H9 (cell line): Measurements from ENCODE around the gene SRSF2. TPM values are rescaled to one million over a fixed set of nuclear protein-coding genes. Genes with fewer than 3 reads are reported as not detected.
A peak's percentile ranks its signal among the peaks of the same experiment; 100 is the strongest.

Experiments
- DNase-seq: peaks from one replicate; pipeline ENCODE4 v3.0.0-alpha.2; 2017
- H2AFZ ChIP-seq: one replicate; pipeline ENCODE4 v1.6.1; 2013; ENCODE audit warnings: mild to moderate bottlenecking, low read length, control low read depth, moderate library complexity
- H2AK5ac ChIP-seq: 2 replicates; pipeline ENCODE4 v1.6.1; 2013; ENCODE audit warnings: low read length, control low read depth, mixed read lengths; ENCODE audit not compliant: insufficient read length
- H2BK120ac ChIP-seq: one replicate; pipeline ENCODE4 v1.6.1; 2013; ENCODE audit warnings: low read depth, mild to moderate bottlenecking, low read length, control low read depth, inconsistent platforms; ENCODE audit not compliant: poor library complexity, severe bottlenecking
- H2BK12ac ChIP-seq: 2 replicates; pipeline ENCODE4 v1.6.1; 2013; ENCODE audit warnings: low read length, control low read depth, mixed read lengths, low read depth; ENCODE audit not compliant: insufficient read length
- H2BK15ac ChIP-seq: 2 replicates; pipeline ENCODE4 v1.6.1; 2013; ENCODE audit warnings: low read depth, low read length, control low read depth
- H2BK20ac ChIP-seq: one replicate; pipeline ENCODE4 v1.6.1; 2013; ENCODE audit warnings: low read depth, mild to moderate bottlenecking, low read length, control low read depth, inconsistent platforms; ENCODE audit not compliant: poor library complexity, severe bottlenecking
- H2BK5ac ChIP-seq: 2 replicates; pipeline ENCODE4 v1.6.1; 2013; ENCODE audit warnings: low read length, control low read depth, mixed read lengths; ENCODE audit not compliant: insufficient read length
- H3K14ac ChIP-seq: 2 replicates; pipeline ENCODE4 v1.6.1; 2013; ENCODE audit warnings: low read length, control low read depth; ENCODE audit not compliant: insufficient read depth
- H3K18ac ChIP-seq: 2 replicates; pipeline ENCODE4 v1.6.1; 2013; ENCODE audit warnings: low read depth, mild to moderate bottlenecking, mixed read lengths, low read length, control low read depth; ENCODE audit not compliant: insufficient read length
- H3K23ac ChIP-seq: 2 replicates; pipeline ENCODE4 v1.6.1; 2013; ENCODE audit warnings: low read length, control low read depth, mixed read lengths, low read depth; ENCODE audit not compliant: insufficient read length
- H3K23me2 ChIP-seq: 2 replicates; pipeline ENCODE4 v1.6.1; 2013; ENCODE audit warnings: low read depth, mild to moderate bottlenecking, mixed read lengths, low read length, control low read depth; ENCODE audit not compliant: insufficient read length, poor library complexity, severe bottlenecking
- H3K27ac ChIP-seq: 2 replicates; pipeline ENCODE4 v1.5.1; 2013; ENCODE audit warnings: low read length, control low read depth, mixed read lengths, low read depth; ENCODE audit not compliant: insufficient read length
- H3K27me3 ChIP-seq: 2 replicates; pipeline ENCODE4 v1.6.1; 2013; ENCODE audit warnings: low read length, control low read depth, inconsistent platforms; ENCODE audit not compliant: insufficient read depth
- H3K4ac ChIP-seq: 2 replicates; pipeline ENCODE4 v1.6.1; 2013; ENCODE audit warnings: low read depth, mild to moderate bottlenecking, control low read depth, inconsistent platforms, low read length, moderate library complexity
- H3K4me1 ChIP-seq: 2 replicates; pipeline ENCODE4 v1.6.1; 2013; ENCODE audit warnings: low read length, control low read depth, inconsistent platforms; ENCODE audit not compliant: insufficient read depth
- H3K4me2 ChIP-seq: 2 replicates; pipeline ENCODE4 v1.6.1; 2013; ENCODE audit warnings: low read length, control low read depth, mixed read lengths; ENCODE audit not compliant: insufficient read length, insufficient read depth
- H3K56ac ChIP-seq: 2 replicates; pipeline ENCODE4 v1.6.1; 2013; ENCODE audit warnings: low read depth, mild to moderate bottlenecking, mixed read lengths, low read length, control low read depth; ENCODE audit not compliant: insufficient read length
- H3K79me1 ChIP-seq: 2 replicates; pipeline ENCODE4 v1.6.1; 2013; ENCODE audit warnings: low read depth, mild to moderate bottlenecking, moderate library complexity, low read length, control low read depth, inconsistent platforms; ENCODE audit not compliant: insufficient read depth, poor library complexity, severe bottlenecking
- H3K79me2 ChIP-seq: 2 replicates; pipeline ENCODE4 v1.6.1; 2013; ENCODE audit warnings: low read length, control low read depth, inconsistent platforms; ENCODE audit not compliant: insufficient read depth
- H3K9ac ChIP-seq: 2 replicates; pipeline ENCODE4 v1.6.1; 2013; ENCODE audit warnings: low read length, control low read depth, mixed read lengths; ENCODE audit not compliant: insufficient read length; ENCODE audit errors: extremely low read depth
- H3K9me3 ChIP-seq: one replicate; pipeline ENCODE4 v1.6.1; 2013; ENCODE audit warnings: low read depth, low read length, inconsistent platforms; ENCODE audit not compliant: control insufficient read depth
- H3T11ph ChIP-seq: one replicate; pipeline ENCODE4 v1.6.1; 2013; ENCODE audit warnings: mild to moderate bottlenecking, low read length, control low read depth, inconsistent platforms
- H4K20me1 ChIP-seq: one replicate; pipeline ENCODE4 v1.6.1; 2013; ENCODE audit not compliant: control insufficient read depth, insufficient read length, insufficient read depth
- H4K5ac ChIP-seq: 2 replicates; pipeline ENCODE4 v1.6.1; 2013; ENCODE audit warnings: low read depth, mild to moderate bottlenecking, mixed read lengths, low read length, control low read depth; ENCODE audit not compliant: insufficient read length
- H4K8ac ChIP-seq: replicated peaks from 2 replicates; pipeline ENCODE4 v1.6.1; 2013; ENCODE audit warnings: low read length, control low read depth, mixed read lengths, low read depth; ENCODE audit not compliant: insufficient read length
- H4K91ac ChIP-seq: 2 replicates; pipeline ENCODE4 v1.6.1; 2013; ENCODE audit warnings: low read depth, mild to moderate bottlenecking, moderate library complexity, mixed read lengths, low read length, control low read depth; ENCODE audit not compliant: insufficient read length
- H3K27ac Mint-ChIP-seq, 3 experiments: 2 replicates in 2 of 3; 3 replicates in 1 of 3; pipeline ENCODE4 v1.8.0; 2020 to 2021; ENCODE audit warnings: mixed read lengths in 3 of 3, mild to moderate bottlenecking in 1 of 3, moderate library complexity in 1 of 3
- H3K27me3 Mint-ChIP-seq: 2 replicates; pipeline ENCODE4 v1.8.0; 2021; ENCODE audit warnings: low read depth, mild to moderate bottlenecking, moderate library complexity, mixed read lengths
- H3K36me3 Mint-ChIP-seq, 3 experiments: 2 replicates in 2 of 3; 3 replicates in 1 of 3; pipeline ENCODE4 v1.8.0; 2020 to 2021; ENCODE audit warnings: low read depth in 3 of 3, mixed read lengths in 3 of 3; ENCODE audit not compliant: insufficient read depth in 1 of 3
- H3K4me1 Mint-ChIP-seq, 2 experiments: 2 replicates each; pipeline ENCODE4 v1.8.0; 2020; ENCODE audit warnings: mixed read lengths in 2 of 2
- H3K4me3 Mint-ChIP-seq, 2 experiments: 2 replicates in 1 of 2; 3 replicates in 1 of 2; pipeline ENCODE4 v1.8.0; 2020 to 2021; ENCODE audit warnings: mild to moderate bottlenecking in 2 of 2, mixed read lengths in 2 of 2, moderate library complexity in 1 of 2
- H3K9me3 Mint-ChIP-seq, 2 experiments: 2 replicates in 1 of 2; 3 replicates in 1 of 2; pipeline ENCODE4 v1.8.0; 2020; ENCODE audit warnings: mild to moderate bottlenecking in 2 of 2, mixed read lengths in 2 of 2, moderate library complexity in 1 of 2
- CTCF ChIP-seq: fragments of 200-600 bp; sonication (generic); conservative IDR thresholded peaks from 3 replicates; pipeline ENCODE4 v1.8.0; 2021; ENCODE audit warnings: antibody characterized with exemption, mild to moderate bottlenecking
- WGBS: extraction: QIAGEN DNeasy Blood & Tissue Kit; methylation state at CpG from one replicate; pipeline ENCODE4 v1.1.7; 2013; ENCODE audit warnings: missing lambda C conversion rate, low lambda C conversion rate, mixed read lengths; ENCODE audit not compliant: insufficient read length; ENCODE audit errors: extremely low coverage; 5-methylcytosine and 5-hydroxymethylcytosine counted together
- total RNA-seq: library from RNA; stranded (reverse); gene quantifications from 2 replicates; pipeline ENCODE4 v1.2.1, GENCODE V29; 2021

The SRSF2 gene
- total RNA-seq, 1 experiment from 2014 or later, result 578 TPM

GRCh38 chr17:76733618-76733957 is 3.5 kb downstream of the SRSF2 start:
- H2AFZ ChIP-seq, result no peak overlapping the region
- WGBS, result no CpG with 5 or more reads among the region's 1 CpG
- peaks cover 39 to 66% (median 45%) of the 10 kb centered on the region in 3 experiments for H3K36me3 Mint-ChIP-seq

More at GRCh38 chr17:76733618-76733957, 3.5 kb downstream of the SRSF2 start:
- Histone ChIP-seq H4K5ac (no peak overlapping the region), H2BK20ac (no peak overlapping the region), H2BK15ac (no peak overlapping the region), H2BK5ac (no peak overlapping the region), H3K23ac (no peak overlapping the region), H3K9ac (no peak overlapping the region), H3K79me2 (peaks cover 19% of the 10 kb centered on the region; the same call in 1 of the 2 replicates), H3K27me3 (no peaks in the 10 kb centered on the region), H3K4me1 (no peaks in the 10 kb centered on the region), H3K23me2 (no peaks in the 10 kb centered on the region), H3K9me3 (no peaks in the 10 kb centered on the region), H3K4ac (no peak overlapping the region), H2AK5ac (no peak overlapping the region), H4K20me1 (no peaks in the 10 kb centered on the region), H4K8ac (no peak overlapping the region), H3K27ac (no peak overlapping the region), H3T11ph (no peak overlapping the region), H3K14ac (no peak overlapping the region), H2BK12ac (no peak overlapping the region), H3K4me2 (peak overlapping the region; percentile 71), H3K18ac (no peak overlapping the region), H3K79me1 (no peaks in the 10 kb centered on the region), H2BK120ac (no peak overlapping the region), H4K91ac (no peak overlapping the region), H3K56ac (no peak overlapping the region)
- Mint-ChIP-seq H3K9me3 (peaks cover 3 to 7% of the 10 kb centered on the region in 2 experiments; a peak in 2 of 5 replicates), H3K4me1 (peaks cover 23 to 27% of the 10 kb centered on the region in 2 experiments), H3K27me3 (peaks cover 2% of the 10 kb centered on the region), H3K4me3 (peak overlapping the region; percentile 99 to 100), H3K27ac (peak overlapping the region in 1 of 3 experiments; percentile 90; a peak in 1 of 7 replicates)
- TF ChIP-seq CTCF, result no peak
- no peak for DNase-seq
